Ascending aorta (tissue), 2 donors: ENCODE results near the gene CSF3. TPM values are rescaled to one million over a fixed set of nuclear protein-coding genes. Genes with fewer than 3 reads are reported as not detected.

Source experiments
- DNase-seq, 2 donors: peaks; one replicate each; pipeline ENCODE4 v3.0.0-alpha.2; 2019; ENCODE audit warnings: low spot score in 2 of 2
- H3K27ac ChIP-seq, 2 donors: fragments of 200-600 bp; sonication (generic); one replicate each; pipeline ENCODE4 v1.5.1; 2016 to 2017; ENCODE audit warnings: mild to moderate bottlenecking in 1 of 2
- H3K27me3 ChIP-seq: fragments of 200-600 bp; sonication (generic); one replicate; pipeline ENCODE4 v1.5.1; 2017
- H3K36me3 ChIP-seq, 2 donors: fragments of 200-600 bp; sonication (generic); one replicate each; pipeline ENCODE4 v1.5.1; 2016
- H3K4me1 ChIP-seq, 2 donors: fragments of 200-600 bp; sonication (generic); one replicate each; pipeline ENCODE4 v1.5.1; 2016 to 2017; ENCODE audit warnings: mild to moderate bottlenecking in 1 of 2
- H3K4me3 ChIP-seq, 2 donors: fragments of 200-600 bp; sonication (generic); one replicate each; pipeline ENCODE4 v1.5.1; 2016 to 2017; ENCODE audit warnings: mild to moderate bottlenecking in 1 of 2
- H3K9me3 ChIP-seq, 2 donors: fragments of 200-600 bp; sonication (generic); one replicate each; pipeline ENCODE4 v1.5.1; 2016
- CTCF ChIP-seq, 3 experiments: fragments of 200-600 bp in 2 of 3; fragments of 450-650 bp in 1 of 3; sonication (generic) in 2 of 3; IDR thresholded peaks; one replicate each; pipeline ENCODE4 v1.5.1; 2016 to 2019; ENCODE audit warnings: antibody characterized with exemption in 3 of 3, mild to moderate bottlenecking in 1 of 3, moderate library complexity in 1 of 3
- intact Hi-C: fragments of 100-400 bp; cut with DNase I; formaldehyde crosslinking; loops from one replicate; pipeline ENCODE4 v1.15.1; 2023
- total RNA-seq: library from RNA; depleted of rRNA; stranded (reverse); fragments of >200 nt; gene quantifications from one replicate; pipeline ENCODE4 v1.1.0, GENCODE V29; 2016

The CSF3 gene
- total RNA-seq, 1 donor from 2014 or later, result 0.43 TPM

GRCh38 chr17:40061609-40062038 is 46.4 kb downstream of the CSF3 start:
- Histone ChIP-seq H3K4me3 (no peak overlapping the region), H3K27ac (peak overlapping the region; percentile 63 to 79), H3K4me1 (peaks cover 10 to 30% of the 10 kb centered on the region in 2 donors), H3K27me3 (no peaks in the 10 kb centered on the region), H3K36me3 (no peaks in the 10 kb centered on the region), H3K9me3 (no peaks in the 10 kb centered on the region)
- intact Hi-C loops, result loop anchor here (1.0 to 2.0 kb wide), 3 partner anchors 25 to 107 kb away; no protein-coding TSS in a partner anchor
- no peak for TF ChIP-seq CTCF (IDR thresholded peaks at IDR 0.05)
- no peak for DNase-seq

DNA sequence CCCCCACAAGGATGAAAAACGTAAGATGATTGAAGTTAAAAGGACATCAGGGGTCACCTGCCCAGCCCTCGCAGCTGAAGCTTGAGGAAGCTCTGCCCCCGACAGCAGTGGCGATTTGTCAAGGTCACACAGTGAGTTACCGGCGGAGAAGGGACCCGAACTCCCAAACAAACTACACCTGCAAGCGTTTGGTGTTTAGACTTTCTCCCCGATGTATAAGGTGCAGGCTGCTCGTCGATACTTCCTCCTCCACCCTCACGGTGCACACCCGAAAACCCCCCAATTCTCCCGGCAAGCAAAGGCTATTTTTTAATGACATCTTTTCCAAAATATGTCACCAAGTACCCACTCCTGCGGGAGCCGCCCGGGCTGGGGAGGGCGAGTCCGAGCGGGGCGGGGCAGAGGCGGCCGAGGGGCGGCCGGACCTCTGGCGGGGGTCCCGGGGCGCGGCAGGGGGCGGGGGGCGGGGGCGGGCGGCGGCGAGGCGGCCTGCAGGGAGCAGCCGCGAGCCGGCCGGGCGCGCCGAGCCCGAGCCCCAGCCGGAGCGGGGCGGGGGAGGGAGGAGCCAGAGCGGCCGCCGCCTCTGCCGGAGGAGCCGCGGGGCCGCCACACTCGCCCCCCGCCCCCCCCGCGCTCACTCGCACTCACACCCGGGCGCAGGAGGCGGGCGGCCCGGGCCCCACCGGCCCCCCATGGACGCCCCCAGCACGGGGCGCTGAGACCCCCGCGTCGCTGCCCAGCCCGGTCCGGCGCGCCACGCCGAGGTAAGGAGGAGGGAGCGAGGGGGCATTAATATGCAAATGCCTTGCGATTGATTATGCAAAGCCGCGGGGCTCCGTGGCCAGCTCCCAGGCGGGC is 47.3 kb downstream of the CSF3 start, which contains the start of gene THRA:
THRA (plus strand) TSS at position 637 of the 858 bp plus-strand sequence. CDS start 11,524 bp downstream, outside the sequence.
- intact Hi-C loops, result loop anchor here (1.0 to 2.0 kb wide), 4 partner anchors 13 to 106 kb away; no protein-coding TSS in a partner anchor
- peak in 1 of 2 donors; percentile 83 for DNase-seq
- H3K27me3 ChIP-seq, result no peaks in the 10 kb centered on the region

GRCh38 chr17:40063187-40063771 is 48.0 kb downstream of the CSF3 start:
- Histone ChIP-seq H3K27ac (peak overlapping the region; percentile 86 to 91), H3K4me3 (peak overlapping the region; percentile 93 to 100), H3K4me1 (peaks cover 10 to 40% of the 10 kb centered on the region in 2 donors), H3K36me3 (no peaks in the 10 kb centered on the region), H3K27me3 (no peaks in the 10 kb centered on the region), H3K9me3 (no peaks in the 10 kb centered on the region)
- no peak for TF ChIP-seq CTCF (IDR thresholded peaks at IDR 0.05)
- no peak for DNase-seq
- intact Hi-C loops, result loop anchor here (1.0 to 2.0 kb wide), 2 partner anchors 12 to 106 kb away; no protein-coding TSS in a partner anchor

More for the DNA sequence above, 47.3 kb downstream of the CSF3 start, which contains the start of gene THRA:
- peak in 1 of 3 experiments; percentile 39 for TF ChIP-seq CTCF (IDR thresholded peaks at IDR 0.05)
- no peaks in the 10 kb centered on the region for H3K9me3 ChIP-seq
- H3K27ac ChIP-seq, result peak within 1 kb of the TSS; percentile 86 to 91
- H3K36me3 ChIP-seq, result no peaks in the 10 kb centered on the region
- H3K4me3 ChIP-seq, result peak within 1 kb of the TSS; percentile 93 to 100
- peaks cover 10 to 33% of the 10 kb centered on the region in 2 donors for H3K4me1 ChIP-seq

- Histone ChIP-seq H3K36me3 (no peaks in the 10 kb centered on the region), H3K27me3 (no peaks in the 10 kb centered on the region), H3K27ac (peak overlapping the region; percentile 86 to 91), H3K4me3 (peak overlapping the region; percentile 93 to 100), H3K9me3 (no peaks in the 10 kb centered on the region), H3K4me1 (peaks cover 10 to 45% of the 10 kb centered on the region in 2 donors)
- intact Hi-C loops, result loop anchor here (1.0 to 2.0 kb wide), 2 partner anchors 11 to 105 kb away; no protein-coding TSS in a partner anchor
- no peak for DNase-seq
- no peak for TF ChIP-seq CTCF (IDR thresholded peaks at IDR 0.05)
These were observed 48.8 kb downstream of the CSF3 start for GRCh38 chr17:40063901-40064531.
